ENCODE data around the gene GPBAR1. TPM values are rescaled to one million over a fixed set of nuclear protein-coding genes. Genes with fewer than 3 reads are reported as not detected.

Gene GPBAR1
- total and polyA plus RNA-seq, 2 donors (not counting 1 experiment from before 2014, with no cell fraction given), result 0.66 to 0.81 TPM

GRCh38 chr2:218298314-218298875, 37.6 kb downstream of the GPBAR1 start:
- no peak for TF ChIP-seq EZH2 (IDR thresholded peaks at IDR 0.05; ENCODE audit: borderline replicate concordance, insufficient read depth, low read depth, low read length, poor library complexity, severe bottlenecking)
- no peak for TF ChIP-seq CTCF (IDR thresholded peaks at IDR 0.05)
- Histone ChIP-seq H3K9ac (ENCODE audit: low read length) (no peak overlapping the region), H3K27me3 (replicated peaks in 1 of 4; ENCODE audit: control extremely low read depth in 1 of 4, control insufficient read depth in 3 of 4, insufficient read depth in 4 of 4, low read length in 3 of 4) (no peaks in the 10 kb centered on the region), H3K4me2 (replicated peaks; ENCODE audit: low read depth, low read length, poor library complexity, severe bottlenecking) (no peak overlapping the region), H3K27ac (ENCODE audit: low read length in 2 of 2) (no peak overlapping the region), H3K4me3 (ENCODE audit: control extremely low read depth in 1 of 5, extremely low read depth in 1 of 5, insufficient read depth in 1 of 5, low read depth in 2 of 5, low read length in 4 of 5) (no peak overlapping the region), H3K4me1 (ENCODE audit: control insufficient read depth in 2 of 2, insufficient read depth in 2 of 2, low read length in 2 of 2) (peaks cover 13 to 20% of the 10 kb centered on the region in 2 donors), H3K79me2 (ENCODE audit: control insufficient read depth, insufficient read depth, low read length) (peaks cover 12% of the 10 kb centered on the region), H2AFZ (ENCODE audit: insufficient read depth, low read depth, low read length, poor library complexity, severe bottlenecking) (no peak overlapping the region), H3K9me3 (ENCODE audit: control extremely low read depth in 1 of 3, control insufficient read depth in 2 of 3, insufficient read depth in 1 of 3, low read length in 2 of 3) (no peaks in the 10 kb centered on the region), H4K20me1 (ENCODE audit: control insufficient read depth, insufficient read depth, low read length, poor library complexity, severe bottlenecking) (no peaks in the 10 kb centered on the region), H3K36me3 (replicated peaks in 1 of 2; ENCODE audit: control extremely low read depth in 1 of 2, control insufficient read depth in 1 of 2, extremely low read depth in 1 of 2, insufficient read depth in 2 of 2, low read length in 1 of 2) (no peaks in the 10 kb centered on the region)
- Mint-ChIP-seq H3K9me3 (ENCODE audit: insufficient read depth) (no peaks in the 10 kb centered on the region), H3K4me3 (no peak overlapping the region), H3K4me1 (peaks cover 22% of the 10 kb centered on the region), H3K27me3 (no peaks in the 10 kb centered on the region), H3K27ac (no peak overlapping the region)
- ChIA-PET POLR2A (no interaction called here), CTCF (interaction anchor here (0.8 to 2.9 kb wide), 8 partner anchors 12 to 308 kb away, joined by 3 to 22 read pairs (median 6); partner anchors contain the start of gene CATIP)
- 86% methylated on average over 6 of the region's 6 CpGs for WGBS (ENCODE audit: insufficient coverage)
- intact Hi-C loops (cut with micrococcal nuclease), result no loop called here
- ATAC-seq (ENCODE audit: low read depth), result no peak
- no peak for DNase-seq

DNA sequence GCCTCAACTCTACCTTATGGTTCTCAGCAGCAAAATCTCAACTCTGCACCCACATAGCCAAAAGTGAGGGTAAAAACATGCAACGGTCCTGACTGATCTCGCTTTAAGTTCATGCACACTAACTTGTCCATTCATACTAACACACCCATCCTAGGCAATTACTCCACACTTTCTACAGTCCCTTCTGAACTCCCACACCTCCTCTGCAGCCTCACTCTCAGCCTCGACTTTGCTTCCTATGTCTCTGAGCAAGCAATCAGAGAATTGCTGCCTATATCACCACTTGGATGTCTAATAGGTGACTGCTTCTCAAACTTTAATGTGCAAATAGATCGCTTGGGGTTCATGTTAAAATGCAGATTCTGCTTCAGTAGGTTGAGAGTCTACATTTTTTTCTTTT, 39.3 kb downstream of the GPBAR1 start:
- Histone ChIP-seq H3K27me3 (replicated peaks in 1 of 4; ENCODE audit: control extremely low read depth in 1 of 4, control insufficient read depth in 3 of 4, insufficient read depth in 4 of 4, low read length in 3 of 4) (no peaks in the 10 kb centered on the region), H3K79me2 (ENCODE audit: control insufficient read depth, insufficient read depth, low read length) (no peaks in the 10 kb centered on the region), H3K36me3 (replicated peaks in 1 of 2; ENCODE audit: control extremely low read depth in 1 of 2, control insufficient read depth in 1 of 2, extremely low read depth in 1 of 2, insufficient read depth in 2 of 2, low read length in 1 of 2) (no peaks in the 10 kb centered on the region), H3K27ac (ENCODE audit: low read length in 2 of 2) (no peak overlapping the region), H2AFZ (ENCODE audit: insufficient read depth, low read depth, low read length, poor library complexity, severe bottlenecking) (no peak overlapping the region), H3K9me3 (ENCODE audit: control extremely low read depth in 1 of 3, control insufficient read depth in 2 of 3, insufficient read depth in 1 of 3, low read length in 2 of 3) (no peaks in the 10 kb centered on the region), H3K4me2 (replicated peaks; ENCODE audit: low read depth, low read length, poor library complexity, severe bottlenecking) (no peak overlapping the region), H3K9ac (ENCODE audit: low read length) (no peak overlapping the region), H4K20me1 (ENCODE audit: control insufficient read depth, insufficient read depth, low read length, poor library complexity, severe bottlenecking) (no peaks in the 10 kb centered on the region), H3K4me1 (ENCODE audit: control insufficient read depth in 2 of 2, insufficient read depth in 2 of 2, low read length in 2 of 2) (peaks cover 3 to 6% of the 10 kb centered on the region in 2 donors), H3K4me3 (ENCODE audit: control extremely low read depth in 1 of 5, extremely low read depth in 1 of 5, insufficient read depth in 1 of 5, low read depth in 2 of 5, low read length in 4 of 5) (no peak overlapping the region)
- Mint-ChIP-seq H3K27ac (no peak overlapping the region), H3K4me3 (no peak overlapping the region), H3K27me3 (no peaks in the 10 kb centered on the region), H3K4me1 (peaks cover 9% of the 10 kb centered on the region), H3K9me3 (ENCODE audit: insufficient read depth) (no peaks in the 10 kb centered on the region)
- ATAC-seq (ENCODE audit: low read depth), result no peak
- POLR2A ChIA-PET, result no interaction called here
- no peak for TF ChIP-seq CTCF (IDR thresholded peaks at IDR 0.05)
- TF ChIP-seq EZH2 (IDR thresholded peaks at IDR 0.05; ENCODE audit: borderline replicate concordance, insufficient read depth, low read depth, low read length, poor library complexity, severe bottlenecking), result no peak
- no peak for DNase-seq
- intact Hi-C loops (cut with micrococcal nuclease), result loop anchor here (5.0 kb wide), 1 partner anchor 547 kb away; no protein-coding TSS in a partner anchor
- CTCF ChIA-PET, result interaction anchor here (0.7 to 2.9 kb wide), 5 partner anchors 9 to 164 kb away, joined by 3 to 22 read pairs (median 7); partner anchors contain the start of gene CATIP
- 96% methylated on average over 2 of the region's 4 CpGs for WGBS (ENCODE audit: insufficient coverage)
